Stimulated activated CD8-positive, alpha-beta memory T cell treated with anti-CD3 and anti-CD28 coated beads, Interleukin-12 subunit alpha, Interleukin-12 subunit beta, amount 100 ng/mL, for 4 hours (primary cell): ENCODE data around the gene ZNF467.

Source experiments
- DNase-seq: peaks from one replicate; pipeline ENCODE4 v3.0.0-alpha.2; 2020; ENCODE audit warnings: low read depth

The ZNF467 gene

GRCh38 chr7:149725916-149726315 is 47.5 kb downstream of the ZNF467 start:
- no peak for DNase-seq

GRCh38 chr7:149725426-149725821 is 48.0 kb downstream of the ZNF467 start:
- DNase-seq: no peak

GRCh38 chr7:149724661-149725425 is 48.5 kb downstream of the ZNF467 start:
- no peak for DNase-seq

- DNase-seq: no peak
These were observed 49.4 kb downstream of the ZNF467 start for GRCh38 chr7:149723795-149724495.

GRCh38 chr7:149723082-149723767 is 50.2 kb downstream of the ZNF467 start:
- no peak for DNase-seq

- no peak for DNase-seq
These were observed 50.9 kb downstream of the ZNF467 start for GRCh38 chr7:149722356-149722957.

GRCh38 chr7:149721084-149721601 is 52.2 kb downstream of the ZNF467 start:
- DNase-seq: no peak

GRCh38 chr7:149720372-149721083 is 52.9 kb downstream of the ZNF467 start:
- DNase-seq: no peak

- no peak for DNase-seq
These were observed 53.5 kb downstream of the ZNF467 start for GRCh38 chr7:149719912-149720335.

GRCh38 chr7:149719050-149719899 is 54.1 kb downstream of the ZNF467 start:
- DNase-seq: no peak

GRCh38 chr7:149718730-149719049 is 54.7 kb downstream of the ZNF467 start:
- DNase-seq: no peak

GRCh38 chr7:149717481-149717880 is 55.9 kb downstream of the ZNF467 start:
- DNase-seq: no peak

GRCh38 chr7:149716932-149717307 is 56.5 kb downstream of the ZNF467 start:
- DNase-seq: no peak

GRCh38 chr7:149716007-149716931 is 57.1 kb downstream of the ZNF467 start:
- no peak for DNase-seq

- DNase-seq: no peak
These were observed 57.9 kb downstream of the ZNF467 start for GRCh38 chr7:149715476-149715875.

GRCh38 chr7:149714910-149715471 is 58.4 kb downstream of the ZNF467 start:
- DNase-seq: no peak
